Measurements from ENCODE around the gene SH2B3. TPM values are rescaled to one million over a fixed set of nuclear protein-coding genes. Genes with fewer than 3 reads are reported as not detected.

Gene SH2B3
- total RNA-seq, 4 donors from 2014 or later = 19.4 to 43.2 (median 30.4) TPM

- TF ChIP-seq, protein P1, sequence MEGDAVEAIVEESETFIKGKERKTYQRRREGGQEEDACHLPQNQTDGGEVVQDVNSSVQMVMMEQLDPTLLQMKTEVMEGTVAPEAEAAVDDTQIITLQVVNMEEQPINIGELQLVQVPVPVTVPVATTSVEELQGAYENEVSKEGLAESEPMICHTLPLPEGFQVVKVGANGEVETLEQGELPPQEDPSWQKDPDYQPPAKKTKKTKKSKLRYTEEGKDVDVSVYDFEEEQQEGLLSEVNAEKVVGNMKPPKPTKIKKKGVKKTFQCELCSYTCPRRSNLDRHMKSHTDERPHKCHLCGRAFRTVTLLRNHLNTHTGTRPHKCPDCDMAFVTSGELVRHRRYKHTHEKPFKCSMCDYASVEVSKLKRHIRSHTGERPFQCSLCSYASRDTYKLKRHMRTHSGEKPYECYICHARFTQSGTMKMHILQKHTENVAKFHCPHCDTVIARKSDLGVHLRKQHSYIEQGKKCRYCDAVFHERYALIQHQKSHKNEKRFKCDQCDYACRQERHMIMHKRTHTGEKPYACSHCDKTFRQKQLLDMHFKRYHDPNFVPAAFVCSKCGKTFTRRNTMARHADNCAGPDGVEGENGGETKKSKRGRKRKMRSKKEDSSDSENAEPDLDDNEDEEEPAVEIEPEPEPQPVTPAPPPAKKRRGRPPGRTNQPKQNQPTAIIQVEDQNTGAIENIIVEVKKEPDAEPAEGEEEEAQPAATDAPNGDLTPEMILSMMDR (IDR thresholded peaks at IDR 0.05; ENCODE audit: low read depth) = no peak
Measured at GRCh38 chr12:111413442-111414086, 7.8 kb downstream of the SH2B3 start.

DNA sequence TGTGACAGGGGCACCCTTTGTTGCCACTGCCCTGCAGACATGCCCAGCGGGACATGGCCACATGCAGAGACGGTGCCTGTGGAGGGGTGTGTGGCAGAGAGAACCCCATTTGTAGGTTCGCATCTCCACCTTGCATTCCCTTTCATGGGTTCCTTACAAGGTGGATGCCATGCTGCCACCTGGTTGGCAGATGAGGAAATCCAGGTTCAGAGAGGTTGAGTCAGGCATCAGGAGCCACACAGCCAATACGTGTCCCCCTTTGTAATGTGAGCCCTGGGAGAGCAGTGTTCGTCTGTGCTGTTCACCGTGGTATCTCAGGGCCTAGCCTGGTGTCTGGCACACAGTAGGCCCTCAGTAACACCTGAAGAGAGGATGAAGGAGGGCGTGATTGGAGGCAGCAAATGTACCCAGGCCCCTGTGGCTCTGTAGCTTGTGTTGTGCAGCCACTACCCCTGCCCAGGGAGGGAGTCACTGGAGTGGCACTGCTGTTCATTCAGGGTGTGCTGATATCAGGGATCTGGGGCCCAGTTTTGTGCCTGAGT lies 9.1 kb downstream of the SH2B3 start:
- TF ChIP-seq, protein P1 (IDR thresholded peaks at IDR 0.05; ENCODE audit: low read depth) = no peak

DNA sequence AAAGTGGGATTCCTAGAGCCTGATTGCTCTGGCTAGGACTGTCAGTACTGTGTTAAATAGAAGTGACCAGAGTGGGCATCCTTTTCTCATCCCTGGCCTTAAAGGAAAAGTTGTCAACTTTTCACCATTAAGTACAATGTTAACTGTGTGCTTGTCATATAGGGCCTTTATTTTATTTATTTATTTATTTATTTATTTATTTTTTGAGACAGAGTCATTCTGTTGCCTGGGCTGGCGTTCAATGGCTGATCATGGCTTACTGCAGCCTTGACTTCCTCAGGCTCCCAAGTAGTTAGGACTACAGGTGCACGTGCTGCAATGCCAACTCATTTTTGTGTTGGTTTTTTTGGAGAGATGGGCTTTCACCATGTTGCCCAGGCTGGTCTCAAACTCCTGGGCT lies 11.6 kb downstream of the SH2B3 start:
- TF ChIP-seq, protein P1 (IDR thresholded peaks at IDR 0.05; ENCODE audit: low read depth) = no peak

GRCh38 chr12:111417784-111418593 lies 12.3 kb downstream of the SH2B3 start:
- TF ChIP-seq, protein P1 (IDR thresholded peaks at IDR 0.05; ENCODE audit: low read depth) = no peak

- TF ChIP-seq, protein P1 (IDR thresholded peaks at IDR 0.05; ENCODE audit: low read depth) = no peak
Measured at GRCh38 chr12:111418594-111418880, 12.8 kb downstream of the SH2B3 start.

- TF ChIP-seq, protein P1 (IDR thresholded peaks at IDR 0.05; ENCODE audit: low read depth) = no peak
Measured at GRCh38 chr12:111419784-111420183, 14.1 kb downstream of the SH2B3 start.

- TF ChIP-seq, protein P1 (IDR thresholded peaks at IDR 0.05; ENCODE audit: low read depth) = no peak
Measured at GRCh38 chr12:111420494-111420893, 14.8 kb downstream of the SH2B3 start.
